Glutamatergic neuron (in vitro differentiated cells): ENCODE measurements around the gene ZNF787. TPM values are rescaled to one million over a fixed set of nuclear protein-coding genes. Genes with fewer than 3 reads are reported as not detected.
A peak's percentile ranks its signal among the peaks of the same experiment; 100 is the strongest.

Experiments
- DNase-seq: peaks from one replicate; pipeline ENCODE4 v3.0.0; 2022
- H3K27ac Mint-ChIP-seq: one replicate; pipeline ENCODE4 v1.8.0; 2020; ENCODE audit warnings: mild to moderate bottlenecking, mixed read lengths, inconsistent platforms; ENCODE audit not compliant: unreplicated experiment
- H3K27me3 Mint-ChIP-seq: one replicate; pipeline ENCODE4 v1.8.0; 2020; ENCODE audit warnings: mild to moderate bottlenecking, moderate library complexity, mixed read lengths, inconsistent platforms; ENCODE audit not compliant: unreplicated experiment
- H3K36me3 Mint-ChIP-seq: one replicate; pipeline ENCODE4 v1.8.0; 2020; ENCODE audit warnings: mild to moderate bottlenecking, mixed read lengths, inconsistent platforms; ENCODE audit not compliant: unreplicated experiment
- H3K4me1 Mint-ChIP-seq: one replicate; pipeline ENCODE4 v1.8.0; 2020; ENCODE audit warnings: mild to moderate bottlenecking, low read depth, mixed read lengths, inconsistent platforms; ENCODE audit not compliant: unreplicated experiment
- H3K4me3 Mint-ChIP-seq: one replicate; pipeline ENCODE4 v1.8.0; 2020; ENCODE audit warnings: mild to moderate bottlenecking, mixed read lengths, inconsistent platforms; ENCODE audit not compliant: unreplicated experiment
- H3K9me3 Mint-ChIP-seq: one replicate; pipeline ENCODE4 v1.8.0; 2020; ENCODE audit warnings: mild to moderate bottlenecking, moderate library complexity, mixed read lengths, inconsistent platforms; ENCODE audit not compliant: unreplicated experiment
- CTCF ChIP-seq: fragments of 200-600 bp; sonication (generic); IDR thresholded peaks from one replicate; pipeline ENCODE4 v1.5.0; 2021; ENCODE audit not compliant: partially characterized antibody, unreplicated experiment
- long read RNA-seq: library from polyadenylated mRNA; unstranded; transcript quantifications from one replicate; pipeline ENCODE4 v2.0.0, GENCODE V29; 2020; ENCODE audit not compliant: unreplicated experiment
- total RNA-seq: library from RNA; stranded (reverse); fragmentation: NEBNext Ultra II Directional; extraction: Animal tissue kit (Norgen Biotek cat#: 25700); gene quantifications from one replicate; pipeline ENCODE4 v1.2.1, GENCODE V29; 2021; ENCODE audit not compliant: unreplicated experiment

Gene ZNF787
- 59.7 TPM for total RNA-seq
- long read RNA-seq, partial matches to known transcripts, result 0 of 1 reads
- long read RNA-seq, other reads (novel, unspliced or antisense), result 1 of 1 reads

GRCh38 chr19:56121180-56122167, at the start of gene ZNF787:
Gene ZNF787, minus strand, starts transcription at chr19:56121295. Its CDS starts 18,078 bp downstream, at chr19:56103217.
- no peak for TF ChIP-seq CTCF
- Mint-ChIP-seq H3K4me3 (peak within 1 kb of the TSS; percentile 89), H3K36me3 (no peaks in the 10 kb centered on the region), H3K27ac (peak within 1 kb of the TSS; percentile 93), H3K27me3 (peaks cover 21% of the 10 kb centered on the region), H3K4me1 (peaks cover 37% of the 10 kb centered on the region), H3K9me3 (peaks cover 12% of the 10 kb centered on the region)
- DNase-seq, result peak; percentile 99

- no peaks in the 10 kb centered on the region for H3K4me1 Mint-ChIP-seq
- no peak overlapping the region for H3K27ac Mint-ChIP-seq
- no peak overlapping the region for H3K4me3 Mint-ChIP-seq
- H3K9me3 Mint-ChIP-seq, result peaks cover 4% of the 10 kb centered on the region
- H3K27me3 Mint-ChIP-seq, result peaks cover 5% of the 10 kb centered on the region
- no peaks in the 10 kb centered on the region for H3K36me3 Mint-ChIP-seq
- DNase-seq, result no peak
- no peak for TF ChIP-seq CTCF
Measured at GRCh38 chr19:56170261-56170660, 49.2 kb upstream of the ZNF787 start.

- Mint-ChIP-seq H3K27ac (no peak overlapping the region), H3K4me3 (no peak overlapping the region), H3K9me3 (peaks cover 6% of the 10 kb centered on the region), H3K27me3 (peaks cover 2% of the 10 kb centered on the region), H3K4me1 (no peaks in the 10 kb centered on the region), H3K36me3 (no peaks in the 10 kb centered on the region)
- no peak for DNase-seq
- no peak for TF ChIP-seq CTCF
Measured at GRCh38 chr19:56167064-56167578, 46.0 kb upstream of the ZNF787 start.

DNA sequence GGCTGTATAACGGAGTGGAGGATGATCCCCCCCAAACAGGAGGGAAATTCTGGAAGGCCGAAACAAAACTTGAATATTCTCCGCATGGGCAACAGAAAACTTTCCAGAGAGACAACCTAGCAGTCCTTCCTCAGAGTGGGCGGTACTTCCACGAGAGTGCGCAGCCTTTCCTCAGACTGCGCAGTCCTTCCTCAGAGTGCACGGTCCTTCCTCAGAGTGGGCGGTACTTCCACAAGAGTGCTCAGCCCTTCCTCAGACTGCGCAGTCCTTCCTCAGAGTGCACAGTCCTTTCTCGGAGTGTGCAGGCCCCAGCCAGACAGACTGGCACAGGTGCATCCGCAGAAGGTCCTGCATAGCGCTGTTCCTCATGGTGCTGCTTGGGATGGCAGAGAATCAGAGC, 42.0 kb upstream of the ZNF787 start:
- H3K4me3 Mint-ChIP-seq, result no peak overlapping the region

More for the DNA sequence above, 42.0 kb upstream of the ZNF787 start:
- Mint-ChIP-seq H3K27me3 (peaks cover 4% of the 10 kb centered on the region), H3K27ac (no peak overlapping the region), H3K4me1 (no peaks in the 10 kb centered on the region), H3K9me3 (peaks cover 9% of the 10 kb centered on the region), H3K36me3 (no peaks in the 10 kb centered on the region)
- TF ChIP-seq CTCF, result no peak
- no peak for DNase-seq
